ENCODE measurements around the gene ROR1.

ROR1 gene

DNA sequence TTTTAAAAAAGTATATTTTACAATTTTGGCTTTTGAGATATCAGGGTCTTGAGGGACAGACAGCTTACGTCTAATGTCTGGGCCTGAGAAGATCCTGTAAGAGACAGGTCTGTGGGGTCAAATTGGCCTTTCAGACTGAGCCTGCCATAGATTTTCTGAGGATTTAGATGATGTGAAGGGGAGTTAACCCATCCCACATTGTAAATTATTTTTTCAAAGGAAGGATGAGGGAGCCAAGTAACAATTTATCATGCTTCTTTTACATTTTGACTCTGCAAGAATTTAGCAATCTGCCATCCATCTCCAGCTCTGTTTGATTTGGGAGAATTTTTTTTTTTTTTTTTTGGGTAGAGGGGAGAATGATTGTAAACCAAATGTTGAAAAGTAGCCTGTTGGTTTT, 160.9 kb downstream of the ROR1 start:
- no peak for DNase-seq (ENCODE audit: low read depth in 2 of 2)

GRCh38 chr1:63935143-63935542, 161.3 kb downstream of the ROR1 start:
- DNase-seq (ENCODE audit: low read depth in 2 of 2) = no peak

DNA sequence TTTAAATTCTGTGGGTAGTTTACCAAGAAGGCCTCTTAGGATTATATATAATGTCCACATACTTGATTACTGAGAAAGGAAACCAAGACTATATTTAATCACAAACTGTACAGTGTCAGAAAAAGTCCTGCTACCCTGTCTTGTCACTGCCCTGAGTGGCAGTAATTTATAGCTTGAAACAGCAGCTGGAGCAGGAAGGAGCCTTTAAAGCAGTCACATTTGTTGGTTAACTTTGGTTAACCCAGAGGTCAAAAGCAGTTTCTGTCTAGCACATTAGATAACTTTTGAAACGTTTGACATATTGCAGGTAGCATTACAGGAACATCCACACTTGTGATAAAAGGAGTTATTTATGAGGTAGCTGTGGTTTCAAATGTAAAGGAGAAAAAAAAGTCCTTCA, 161.7 kb downstream of the ROR1 start:
- DNase-seq (ENCODE audit: low read depth in 2 of 2) = no peak

GRCh38 chr1:63936276-63936675, 162.5 kb downstream of the ROR1 start:
- no peak for DNase-seq (ENCODE audit: low read depth in 2 of 2)

DNA sequence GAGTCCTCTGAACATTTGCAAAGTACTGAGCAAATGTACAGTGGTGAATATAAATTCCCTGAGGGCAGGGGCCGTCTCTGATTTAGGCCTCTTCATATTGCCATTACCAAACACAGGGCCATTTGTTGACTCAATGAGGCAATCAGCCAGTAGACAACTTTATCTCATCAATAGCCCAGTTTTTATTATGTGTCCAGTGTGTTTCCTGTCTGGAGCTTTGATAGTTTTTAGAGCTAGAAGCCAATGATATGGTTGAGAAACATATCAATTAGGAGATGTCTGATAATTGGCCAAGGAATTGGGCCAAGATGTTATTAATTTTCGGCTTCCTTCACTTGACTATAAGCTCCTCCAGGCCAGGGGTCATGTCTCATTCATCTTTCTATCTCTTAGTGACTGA, 163.0 kb downstream of the ROR1 start:
- DNase-seq (ENCODE audit: low read depth in 2 of 2) = no peak

GRCh38 chr1:63937461-63938022, 163.7 kb downstream of the ROR1 start:
- DNase-seq (ENCODE audit: low read depth in 2 of 2) = no peak

GRCh38 chr1:63940440-63940839, 166.6 kb downstream of the ROR1 start:
- no peak for DNase-seq (ENCODE audit: low read depth in 2 of 2)

- DNase-seq (ENCODE audit: low read depth in 2 of 2) = no peak
These were observed 169.6 kb downstream of the ROR1 start for GRCh38 chr1:63943393-63943792.

DNA sequence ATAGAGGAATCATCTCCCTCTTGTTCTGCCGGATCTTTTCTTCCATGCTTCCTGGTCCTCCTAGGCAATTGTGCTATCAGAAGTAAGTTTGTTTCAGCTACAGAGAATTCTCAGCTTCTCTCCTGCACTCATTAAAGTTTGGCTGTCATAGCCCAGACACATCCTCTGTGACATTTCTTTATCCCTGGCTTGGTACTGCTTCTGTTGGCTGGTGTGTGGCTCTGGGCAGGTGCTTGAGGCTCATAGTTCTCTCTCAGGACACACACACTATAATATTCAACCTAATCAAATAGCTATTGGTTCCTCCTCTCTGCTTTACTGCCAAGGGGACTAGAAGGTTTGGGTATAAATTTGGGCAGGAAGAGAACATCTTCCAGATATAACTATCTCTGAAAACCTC, 172.1 kb downstream of the ROR1 start:
- no peak for DNase-seq (ENCODE audit: low read depth in 2 of 2)

- DNase-seq (ENCODE audit: low read depth in 2 of 2) = no peak
These were observed 173.2 kb downstream of the ROR1 start for GRCh38 chr1:63946866-63947491.

DNA sequence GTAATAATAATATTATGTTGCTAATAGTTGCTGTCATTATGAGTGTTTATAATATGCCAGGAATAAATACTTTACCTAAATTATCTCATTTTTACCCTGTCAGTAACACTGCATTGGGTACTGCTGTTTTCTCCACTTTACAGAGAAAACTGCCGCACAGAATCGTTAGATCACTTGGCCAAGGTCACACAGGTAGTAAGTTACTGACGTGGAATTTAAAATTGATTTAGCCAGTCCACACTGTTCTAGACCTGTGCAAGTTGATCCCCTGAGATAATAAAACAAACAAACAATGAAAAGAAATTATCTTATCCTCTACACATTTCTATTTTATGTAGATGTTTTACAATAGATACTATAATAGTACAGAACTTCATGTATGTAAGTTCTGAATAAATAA, 174.1 kb downstream of the ROR1 start:
- DNase-seq (ENCODE audit: low read depth in 2 of 2) = no peak

GRCh38 chr1:63950023-63950422, 176.2 kb downstream of the ROR1 start:
- no peak for DNase-seq (ENCODE audit: low read depth in 2 of 2)

DNA sequence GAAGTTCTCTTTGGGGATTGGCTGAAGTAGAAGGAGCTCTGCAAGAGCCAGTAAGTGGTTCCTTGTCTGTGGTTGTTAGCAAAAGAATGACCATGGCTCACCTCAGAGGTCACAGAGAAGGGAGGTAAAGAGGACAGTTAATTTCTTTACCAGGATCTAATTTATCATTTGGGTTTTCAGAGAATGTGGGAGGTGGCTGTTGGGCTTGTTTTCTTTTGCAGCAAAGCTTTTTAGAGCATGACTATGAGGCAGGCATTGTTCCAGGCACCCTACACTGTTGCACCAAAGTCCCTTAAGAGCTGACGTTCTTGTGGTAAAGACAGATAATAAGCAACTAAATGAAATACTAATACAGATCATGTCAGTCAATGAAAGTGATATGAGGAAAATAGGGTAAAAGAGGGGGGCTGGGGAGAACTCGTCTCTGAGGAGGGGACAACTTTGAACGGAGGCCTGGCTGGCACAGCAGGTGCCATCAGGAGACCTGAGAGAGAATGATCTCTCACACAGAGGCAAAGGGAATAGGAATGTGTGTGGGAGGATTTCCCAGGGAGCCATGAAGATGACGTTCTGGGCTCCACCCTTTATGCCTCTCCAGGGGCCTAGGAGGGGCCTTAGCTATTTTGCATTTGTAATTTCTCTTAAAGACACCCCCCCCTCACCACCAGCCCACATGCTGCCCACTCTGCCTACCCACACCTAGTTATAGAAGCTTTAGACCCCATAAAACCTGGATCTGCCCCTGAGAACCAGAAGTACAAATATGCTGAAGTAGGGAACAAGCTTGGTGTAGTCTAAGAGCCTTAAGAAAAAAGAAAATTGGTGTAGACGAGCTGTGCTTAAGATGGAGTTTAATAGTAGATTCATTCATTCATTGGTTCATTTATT, 177.5 kb downstream of the ROR1 start:
- no peak for DNase-seq (ENCODE audit: low read depth in 2 of 2)

GRCh38 chr1:63954187-63954586, 180.4 kb downstream of the ROR1 start:
- no peak for DNase-seq (ENCODE audit: low read depth in 2 of 2)

DNA sequence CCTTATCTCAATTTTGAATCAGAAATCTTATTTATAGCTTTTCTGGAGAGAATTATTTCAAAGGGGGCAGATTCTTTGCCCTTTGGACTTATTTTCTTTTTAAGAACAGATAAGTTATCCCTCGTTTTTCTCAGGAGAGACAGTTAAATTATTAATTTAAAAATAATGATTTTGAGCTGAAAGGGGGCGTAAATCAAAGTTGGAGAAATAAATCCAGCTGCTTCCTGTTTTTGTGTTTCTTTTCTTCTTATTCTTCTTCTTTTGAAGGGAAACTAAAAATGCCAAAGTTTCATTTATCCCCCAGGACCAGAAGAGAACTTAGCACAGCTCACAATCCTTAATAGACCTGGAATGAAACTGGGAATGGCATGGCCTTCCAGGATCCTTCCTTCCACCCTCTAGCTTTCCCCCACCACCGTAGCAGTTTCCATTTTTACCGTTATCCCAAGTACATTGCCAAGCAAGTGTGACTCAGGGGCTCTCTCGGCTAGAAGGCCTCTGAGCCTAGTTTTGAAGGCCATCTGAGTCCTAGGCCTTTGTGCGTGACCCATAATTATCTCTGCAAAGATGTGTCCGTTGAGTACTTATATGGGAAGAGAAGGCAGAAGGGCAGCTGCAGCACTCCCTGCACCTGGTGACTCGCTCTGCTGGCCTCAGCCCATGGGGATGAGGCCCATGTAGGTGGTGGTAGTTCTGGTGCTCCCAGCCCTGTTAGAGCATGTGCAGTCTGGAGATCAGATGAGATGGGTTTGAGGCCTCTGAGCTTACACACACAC, 181.7 kb downstream of the ROR1 start:
- no peak for DNase-seq (ENCODE audit: low read depth in 2 of 2)

GRCh38 chr1:63958556-63958955, 184.7 kb downstream of the ROR1 start:
- no peak for DNase-seq (ENCODE audit: low read depth in 2 of 2)

DNA sequence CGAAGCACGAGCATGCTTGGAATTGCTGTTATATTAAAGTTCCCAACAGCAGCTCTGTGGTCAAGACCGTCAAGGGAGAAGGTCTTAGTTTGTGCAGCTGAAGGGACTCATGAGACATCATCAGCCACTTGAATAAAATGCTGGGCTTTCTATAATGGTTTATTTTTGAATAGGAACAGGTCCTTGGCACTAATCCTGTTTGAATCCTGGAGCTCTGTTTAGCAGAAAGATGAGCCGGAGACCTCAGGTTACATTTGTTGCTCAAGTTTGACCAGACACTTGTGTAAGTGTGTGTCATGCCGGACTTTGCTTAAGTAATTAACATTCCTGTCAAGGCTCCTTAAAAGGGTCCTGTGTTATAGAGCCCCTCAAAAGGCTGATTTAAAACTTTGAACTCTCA, 186.5 kb downstream of the ROR1 start:
- DNase-seq (ENCODE audit: low read depth in 2 of 2) = no peak

DNA sequence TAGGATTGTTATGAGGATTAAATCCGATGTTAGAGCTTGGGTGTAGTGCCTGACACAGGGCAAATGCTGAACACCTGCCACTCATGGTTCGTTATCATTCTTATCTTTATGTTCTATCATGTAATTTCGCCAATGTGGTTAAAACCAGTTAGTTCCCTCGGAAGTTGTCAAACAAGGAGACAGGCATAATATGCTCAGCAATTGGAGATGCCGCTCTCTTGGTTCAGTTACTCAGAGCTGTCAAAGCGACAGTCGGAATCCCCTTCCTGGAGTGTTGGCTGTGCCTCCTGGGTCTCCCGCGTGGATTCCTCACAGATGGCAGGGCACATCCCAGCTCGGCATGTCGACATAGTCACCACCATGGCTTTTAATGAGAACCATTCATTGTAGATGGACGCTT, 192.2 kb downstream of the ROR1 start:
- no peak for DNase-seq (ENCODE audit: low read depth in 2 of 2)

GRCh38 chr1:63967901-63968300, 194.1 kb downstream of the ROR1 start:
- no peak for DNase-seq (ENCODE audit: low read depth in 2 of 2)

DNA sequence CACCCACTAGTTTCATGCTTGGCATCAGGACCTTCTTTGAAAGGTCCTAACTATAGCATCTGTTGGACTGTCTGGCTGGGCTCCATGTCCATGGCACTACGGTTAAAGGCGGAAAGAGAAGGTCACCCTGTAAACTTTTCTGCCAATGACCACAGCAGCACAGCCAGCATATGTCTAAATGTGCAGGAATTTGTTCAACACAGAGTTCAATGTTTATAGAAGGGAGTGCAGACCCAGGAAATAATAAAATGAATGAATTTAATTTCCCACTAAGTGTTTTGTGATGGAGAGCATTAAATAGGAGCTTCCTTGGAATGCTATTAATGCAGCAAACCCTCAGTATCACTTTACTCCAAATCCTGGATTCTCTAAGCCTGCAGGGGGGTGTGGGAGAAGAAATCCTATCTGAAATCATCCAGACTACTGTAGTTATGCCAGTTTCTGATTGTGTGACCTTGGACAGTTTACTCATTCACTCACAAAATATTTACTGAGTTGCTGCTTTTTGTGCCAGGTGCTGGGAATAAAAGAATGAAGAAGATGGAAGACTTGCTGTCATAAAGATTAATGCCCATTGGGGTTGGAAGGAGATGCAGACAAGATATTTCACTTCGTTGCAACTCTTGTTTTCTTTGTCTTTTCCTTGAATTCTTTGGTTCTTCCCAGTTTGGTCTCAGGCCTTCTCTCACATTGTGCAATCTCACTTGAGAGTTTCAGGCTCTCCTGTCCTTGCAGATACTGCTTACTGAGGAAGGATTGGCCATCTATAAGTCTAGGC, 195.0 kb downstream of the ROR1 start:
- DNase-seq (ENCODE audit: low read depth in 2 of 2) = no peak

GRCh38 chr1:63969441-63969901, 195.7 kb downstream of the ROR1 start:
- no peak for DNase-seq (ENCODE audit: low read depth in 2 of 2)

All from activated CD4-positive, alpha-beta T cell treated with anti-CD3 and anti-CD28 coated beads for 24 hours (primary cell).